Measurements from ENCODE around the gene AKT1.
"Not testable (repeated sequence)": the region's sequence is repeated elsewhere in the genome, so short reads cannot be mapped to it uniquely, and the experiment has no call there.

The AKT1 gene

GRCh38 chr14:104741108-104741802 is 54.3 kb downstream of the AKT1 start:
- DNase-seq (ENCODE audit: low read depth in 4 of 4, low spot score in 1 of 4) = no peak

- DNase-seq (ENCODE audit: low read depth in 4 of 4, low spot score in 1 of 4) = no peak
Measured at GRCh38 chr14:104739546-104740516, 55.7 kb downstream of the AKT1 start.

GRCh38 chr14:104739026-104739425 is 56.5 kb downstream of the AKT1 start:
- DNase-seq (ENCODE audit: low read depth in 4 of 4, low spot score in 1 of 4) = no peak

GRCh38 chr14:104738375-104739019 is 57.1 kb downstream of the AKT1 start:
- DNase-seq (ENCODE audit: low read depth in 4 of 4, low spot score in 1 of 4) = no peak

- no peak for DNase-seq (ENCODE audit: low read depth in 4 of 4, low spot score in 1 of 4)
Measured at GRCh38 chr14:104735830-104736642, 59.5 kb downstream of the AKT1 start.

- no peak for DNase-seq (ENCODE audit: low read depth in 4 of 4, low spot score in 1 of 4)
Measured at GRCh38 chr14:104734991-104735779, 60.4 kb downstream of the AKT1 start.

GRCh38 chr14:104734601-104734990 is 61.0 kb downstream of the AKT1 start:
- DNase-seq (ENCODE audit: low read depth in 4 of 4, low spot score in 1 of 4) = no peak

- DNase-seq (ENCODE audit: low read depth in 4 of 4, low spot score in 1 of 4) = no peak
Measured at GRCh38 chr14:104734051-104734587, 61.4 kb downstream of the AKT1 start.

GRCh38 chr14:104732931-104733681 is 62.4 kb downstream of the AKT1 start:
- no peak for DNase-seq (ENCODE audit: low read depth in 4 of 4, low spot score in 1 of 4)

- no peak for DNase-seq (ENCODE audit: low read depth in 4 of 4, low spot score in 1 of 4)
Measured at GRCh38 chr14:104732355-104732804, 63.2 kb downstream of the AKT1 start.

- no peak for DNase-seq (ENCODE audit: low read depth in 4 of 4, low spot score in 1 of 4)
Measured at GRCh38 chr14:104731320-104732294, 63.9 kb downstream of the AKT1 start.

GRCh38 chr14:104730487-104730886 is 65.1 kb downstream of the AKT1 start:
- no peak for DNase-seq (ENCODE audit: low read depth in 4 of 4, low spot score in 1 of 4)

- DNase-seq (ENCODE audit: low read depth in 4 of 4, low spot score in 1 of 4) = no peak
Measured at GRCh38 chr14:104729835-104730181, 65.7 kb downstream of the AKT1 start.

GRCh38 chr14:104729176-104729834 is 66.2 kb downstream of the AKT1 start:
- not testable (repeated sequence) for DNase-seq (ENCODE audit: low read depth in 4 of 4, low spot score in 1 of 4)

- no peak for DNase-seq (ENCODE audit: low read depth in 4 of 4, low spot score in 1 of 4)
Measured at GRCh38 chr14:104728631-104729030, 66.9 kb downstream of the AKT1 start.

GRCh38 chr14:104726600-104727451 is 68.7 kb downstream of the AKT1 start:
- DNase-seq (ENCODE audit: low read depth in 4 of 4, low spot score in 1 of 4) = no peak
